Left cardiac atrium (tissue), 4 donors: ENCODE data around the gene PIR. TPM values are rescaled to one million over a fixed set of nuclear protein-coding genes. Genes with fewer than 3 reads are reported as not detected.
A peak's percentile ranks its signal among the peaks of the same experiment; 100 is the strongest.

ENCODE experiments used
- ATAC-seq, 2 donors: fragments of 200-7000 bp; cut with Tn5 transposase; one replicate each; pipeline ENCODE4 v1.9.1; 2020; ENCODE audit warnings: mild to moderate bottlenecking in 2 of 2, moderate library complexity in 2 of 2
- DNase-seq: peaks from one replicate; pipeline ENCODE4 v3.0.0-alpha.2; 2020
- intact Hi-C, 2 donors: fragments of 100-400 bp; cut with DNase I; formaldehyde crosslinking; loops; one replicate each; pipeline versions ENCODE4 v1.14.1 to v1.15.1; 2022 to 2023
- total RNA-seq, 2 donors: library from RNA; stranded (reverse); fragmentation: NEBNext Ultra II Directional; extraction: Animal tissue kit (Norgen Biotek cat#: 25700); gene quantifications; one replicate each; pipeline ENCODE4 v1.2.1, GENCODE V29; 2021
- donor health status: DM: no; HTN: yes; CAD: no.
- donor health status: DM: no; HTN: yes; CAD: no; lungs with severe emphysema.
- donor health status: DM: yes; HTN: yes; CAD: no.
- donor health status: Dilated cardiomyopathy.

PIR gene
- total RNA-seq, 2 donors from 2014 or later, result 8.7 to 14.8 TPM

- no peak for ATAC-seq
- intact Hi-C loops, result no loop called here
- DNase-seq, result no peak
These were observed 110.3 kb downstream of the PIR start for GRCh38 chrX:15382813-15383212.

- ATAC-seq (no peak), DNase-seq (no peak)
- intact Hi-C loops, result no loop called here
These were observed 116.2 kb downstream of the PIR start for GRCh38 chrX:15376956-15377355.

GRCh38 chrX:15373976-15374375 lies 119.2 kb downstream of the PIR start:
- intact Hi-C loops, result no loop called here
- ATAC-seq, result no peak

DNA sequence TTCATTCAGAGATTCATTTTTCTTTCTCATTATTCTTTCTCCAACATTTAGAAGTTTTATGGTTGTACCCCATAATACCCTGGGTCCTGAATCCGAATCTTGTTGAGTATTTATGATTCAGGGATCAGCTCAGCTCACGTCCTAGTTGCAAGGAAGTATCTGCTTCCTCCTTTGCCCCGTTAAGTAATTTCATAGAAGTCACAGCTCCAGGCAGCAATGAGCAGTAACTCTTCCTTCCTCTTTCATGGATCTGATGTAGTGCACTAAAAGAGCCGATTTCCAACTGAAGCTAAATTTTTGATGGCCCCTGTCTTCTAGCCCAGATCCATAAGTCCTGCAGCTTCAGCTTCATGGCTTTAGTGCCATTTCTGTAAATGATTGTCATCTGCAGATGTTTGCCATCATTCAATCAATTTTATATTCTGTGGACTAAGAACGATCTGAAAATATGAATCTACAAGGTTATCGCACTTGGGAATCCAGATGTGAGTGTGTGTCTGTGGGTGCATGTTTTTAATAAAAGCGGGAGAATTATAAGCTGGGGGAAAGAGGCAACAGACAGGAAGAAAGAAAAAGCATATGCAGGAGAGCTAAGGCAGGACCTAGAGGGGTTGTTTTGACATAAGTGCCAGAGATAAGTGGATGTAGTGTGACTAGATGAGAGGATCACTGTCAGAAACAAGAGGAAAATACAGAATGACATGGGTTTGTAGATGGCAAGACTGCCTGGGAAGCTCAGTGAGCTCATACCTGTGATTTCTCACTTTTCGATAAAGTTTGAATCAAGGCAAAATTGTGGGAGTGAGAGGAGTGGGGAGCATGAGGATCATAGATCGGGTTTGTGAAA lies 126.4 kb downstream of the PIR start:
- intact Hi-C loops, result no loop called here
- DNase-seq (no peak), ATAC-seq (no peak)

More at GRCh38 chrX:15373976-15374375, 119.2 kb downstream of the PIR start:
- DNase-seq, result no peak

DNA sequence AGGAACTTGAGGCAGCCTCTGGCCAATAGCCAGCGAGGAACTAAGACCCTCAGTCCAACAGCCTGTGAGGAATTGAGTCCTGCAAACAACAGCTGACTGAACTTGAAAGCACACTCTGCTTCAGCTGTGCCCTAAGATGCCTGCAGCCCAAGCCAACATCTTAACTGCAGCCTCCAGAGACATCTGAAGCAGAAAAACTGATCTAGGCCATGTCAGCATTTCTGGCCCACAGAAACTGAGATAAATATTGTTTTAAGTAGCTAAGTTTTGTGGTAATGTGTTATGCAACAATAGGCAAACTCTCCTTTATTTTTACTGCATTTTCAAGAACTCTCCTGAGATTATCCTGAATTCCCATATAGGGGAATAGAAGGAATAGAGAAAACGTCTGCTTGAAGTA lies 133.4 kb downstream of the PIR start:
- DNase-seq, result no peak
- ATAC-seq, result no peak
- intact Hi-C loops, result no loop called here

DNA sequence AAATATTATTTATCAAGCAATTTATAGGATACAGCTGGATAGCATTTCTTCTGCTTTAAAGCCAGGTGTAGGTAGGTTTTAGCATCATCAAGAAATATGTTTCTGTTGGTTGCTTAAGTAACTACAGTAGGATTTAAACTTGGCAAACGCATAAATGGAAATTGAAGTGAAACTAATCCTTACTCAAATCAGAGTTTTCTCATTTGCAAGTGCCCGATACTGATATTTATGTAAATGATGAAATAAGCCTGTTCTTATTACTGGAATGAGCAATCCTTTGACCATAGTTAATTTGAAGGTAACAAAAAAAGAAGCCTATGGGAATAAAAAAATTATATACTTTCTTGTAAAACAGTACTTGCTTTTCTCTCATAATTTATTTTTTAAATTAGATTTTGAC lies 134.6 kb downstream of the PIR start:
- intact Hi-C loops, result no loop called here

GRCh38 chrX:15356444-15356843 lies 136.7 kb downstream of the PIR start:
- intact Hi-C loops, result no loop called here
- no peak for DNase-seq
- peak; percentile 41 to 44 for ATAC-seq

More for the DNA sequence above, 134.6 kb downstream of the PIR start:
- no peak for DNase-seq
- ATAC-seq, result no peak

GRCh38 chrX:15350329-15350996 lies 142.7 kb downstream of the PIR start:
- DNase-seq, result no peak
- intact Hi-C loops, result no loop called here
- ATAC-seq, result peak in 1 of 2 donors; percentile 23

- intact Hi-C loops, result loop anchor here (2.0 to 5.0 kb wide), 2 partner anchors 118 kb away; no protein-coding TSS in a partner anchor
- ATAC-seq (peak; percentile 81 to 92), DNase-seq (no peak)
These were observed 144.1 kb downstream of the PIR start for GRCh38 chrX:15349046-15349445.

- intact Hi-C loops, result loop anchor here in 1 of 2 donors (5.0 kb wide), 1 partner anchor 121 kb away; no protein-coding TSS in a partner anchor
- DNase-seq (no peak), ATAC-seq (no peak)
These were observed 147.2 kb downstream of the PIR start for GRCh38 chrX:15345976-15346375.

DNA sequence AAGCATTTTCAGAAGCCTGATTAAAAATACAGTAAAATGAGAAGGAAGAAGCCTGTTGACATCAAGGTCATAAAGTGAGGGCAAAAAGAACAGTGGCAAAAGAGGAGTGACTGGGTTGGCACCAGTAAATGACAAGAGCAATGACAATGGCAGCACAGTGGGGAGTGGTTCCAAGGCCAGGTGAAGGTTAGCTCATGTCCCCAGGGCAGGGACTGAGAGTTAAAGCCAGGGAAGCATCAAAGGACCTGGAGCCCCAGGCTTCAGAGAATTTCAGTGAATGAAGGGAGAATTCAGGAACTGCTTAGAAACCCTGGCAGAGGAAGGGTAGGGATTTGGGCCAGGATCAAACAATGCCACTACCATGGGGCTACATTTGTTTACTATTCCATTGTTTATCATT lies 149.0 kb downstream of the PIR start:
- ATAC-seq (no peak), DNase-seq (no peak)
- intact Hi-C loops, result no loop called here

DNA sequence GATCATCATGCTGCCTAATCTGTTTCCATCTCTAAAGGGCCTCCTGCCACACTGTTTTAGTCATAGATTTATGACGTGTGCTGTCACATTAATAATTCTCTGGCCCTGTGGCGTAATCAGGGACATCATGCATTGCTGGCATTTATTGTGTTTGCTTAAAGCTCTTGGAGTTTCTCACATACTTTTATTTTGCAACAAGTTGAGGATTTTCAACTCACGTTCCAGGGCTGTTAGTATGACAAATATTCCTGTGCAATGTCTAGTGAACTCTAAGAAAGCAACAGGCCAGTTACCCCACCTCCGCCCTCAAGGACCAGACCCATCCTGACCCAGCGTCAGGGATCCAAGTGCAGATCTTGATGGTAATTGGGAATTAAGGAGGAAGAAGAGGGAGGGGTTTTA lies 150.1 kb downstream of the PIR start:
- intact Hi-C loops, result no loop called here
- DNase-seq (no peak), ATAC-seq (peak in 1 of 2 donors; percentile 30)

GRCh38 chrX:15340867-15341266 lies 152.3 kb downstream of the PIR start:
- DNase-seq (no peak), ATAC-seq (no peak)
- intact Hi-C loops, result no loop called here

DNA sequence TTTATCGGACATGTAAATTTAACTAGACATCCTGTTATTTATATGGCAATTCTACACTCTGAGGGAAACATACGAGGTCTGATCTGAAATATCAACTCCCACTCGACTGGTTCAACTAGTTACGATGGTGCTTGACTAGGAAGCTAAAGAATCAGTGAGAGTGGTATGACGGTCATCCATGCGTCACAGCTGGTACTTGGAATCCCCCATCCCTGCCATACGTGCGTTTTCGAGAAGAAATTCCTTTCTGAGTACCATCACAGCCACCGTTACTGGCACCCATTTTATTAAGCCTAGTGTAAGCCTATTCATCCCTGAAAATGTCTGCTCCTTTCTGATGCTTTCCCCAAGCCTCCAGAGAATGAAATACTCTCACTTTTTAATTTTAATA lies 157.1 kb downstream of the PIR start:
- intact Hi-C loops, result loop anchor here in 1 of 2 donors (5.0 kb wide), 1 partner anchor 39 kb away; no protein-coding TSS in a partner anchor
- peak in 1 of 2 donors; percentile 21 for ATAC-seq
- DNase-seq, result no peak

DNA sequence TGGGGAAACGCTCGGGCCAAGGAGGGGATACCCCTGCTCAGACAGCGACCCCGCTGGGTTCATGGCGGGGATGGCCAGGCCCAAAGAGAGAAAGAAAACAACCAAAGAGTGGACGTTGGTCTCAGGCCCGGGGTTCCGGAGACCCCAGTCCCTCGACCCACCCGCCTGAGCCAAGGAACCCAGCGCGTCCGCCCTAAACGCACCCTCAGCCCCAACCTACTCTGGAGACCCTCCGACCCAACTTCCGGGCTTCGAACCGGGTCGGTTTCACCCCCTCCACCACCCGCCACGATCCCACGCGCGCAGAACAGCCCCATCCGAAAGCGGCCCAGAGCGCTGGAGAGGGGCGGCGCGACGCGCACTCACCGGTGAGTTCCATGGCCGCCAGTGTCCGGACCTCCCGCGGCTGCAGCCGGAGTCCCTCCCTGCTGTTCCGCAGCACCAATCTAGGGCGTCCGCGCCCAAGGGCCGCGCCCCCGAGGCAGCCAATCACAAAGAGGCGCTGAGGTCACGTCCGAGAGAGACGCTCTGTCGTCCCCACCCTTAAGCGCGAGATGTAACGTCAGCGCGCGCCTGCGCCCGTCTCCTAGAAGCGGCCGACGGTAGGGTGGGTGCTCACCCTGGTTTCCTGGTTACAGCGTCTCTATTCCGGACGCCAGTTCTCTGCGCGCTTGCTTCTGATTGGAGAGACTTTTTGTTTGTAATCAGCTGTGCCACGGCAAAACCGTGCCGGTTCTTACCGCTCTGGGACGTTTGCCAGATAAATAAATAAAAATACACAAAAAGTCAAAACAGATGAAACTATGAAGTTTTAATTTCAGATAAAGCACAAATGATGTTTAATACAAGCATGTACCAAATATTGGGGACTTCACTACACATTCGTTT lies 157.8 kb downstream of the PIR start, which contains the start of gene PIGA:
Gene PIGA (minus strand): TSS at position 389 of the 888 bp plus-strand sequence. CDS start 3,593 bp downstream, outside the sequence.
- ATAC-seq (peak; percentile 99), DNase-seq (peak; percentile 95)
- intact Hi-C loops, result loop anchor here in 1 of 2 donors (5.0 kb wide), 1 partner anchor 38 kb away; no protein-coding TSS in a partner anchor
